Stimulated activated effector memory CD8-positive, alpha-beta T cell treated with anti-CD3 and anti-CD28 coated beads, Interleukin-12 subunit alpha, Interleukin-12 subunit beta, amount 100 ng/mL, for 72 hours (primary cell): ENCODE measurements around the gene NAPB.
"Not testable (repeated sequence)": the region's sequence is repeated elsewhere in the genome, so short reads cannot be mapped to it uniquely, and the experiment has no call there.

Experiments used
- ATAC-seq: fragments of 150-1000 bp; cut with Tn5 transposase; 2 replicates; pipeline ENCODE4 v1.10.0; 2021
- DNase-seq, 2 donors: peaks; one replicate each; pipeline ENCODE4 v3.0.0; 2021 to 2022; ENCODE audit warnings: low spot score in 2 of 2
- H3K27ac Mint-ChIP-seq: one replicate; pipeline ENCODE4 v1.8.0; 2022; ENCODE audit warnings: mild to moderate bottlenecking, mixed read lengths
- H3K36me3 Mint-ChIP-seq: one replicate; pipeline ENCODE4 v1.8.0; 2022; ENCODE audit warnings: mild to moderate bottlenecking, mixed read lengths
- H3K4me1 Mint-ChIP-seq: one replicate; pipeline ENCODE4 v1.8.0; 2022; ENCODE audit warnings: mixed read lengths
- H3K4me3 Mint-ChIP-seq: one replicate; pipeline ENCODE4 v1.8.0; 2022; ENCODE audit warnings: mild to moderate bottlenecking, mixed read lengths
- H3K9me3 Mint-ChIP-seq: one replicate; pipeline ENCODE4 v1.8.0; 2022; ENCODE audit warnings: mixed read lengths

Gene NAPB

GRCh38 chr20:23357767-23358562 lies 63.3 kb downstream of the NAPB start:
- Mint-ChIP-seq H3K9me3 (no peaks in the 10 kb centered on the region), H3K27ac (peak overlapping the region; percentile 94), H3K36me3 (peaks cover 54% of the 10 kb centered on the region), H3K4me1 (peaks cover 23% of the 10 kb centered on the region), H3K4me3 (peak overlapping the region; percentile 88)
- ATAC-seq (peak; percentile 85), DNase-seq (peak; percentile 98 to 100)

DNA sequence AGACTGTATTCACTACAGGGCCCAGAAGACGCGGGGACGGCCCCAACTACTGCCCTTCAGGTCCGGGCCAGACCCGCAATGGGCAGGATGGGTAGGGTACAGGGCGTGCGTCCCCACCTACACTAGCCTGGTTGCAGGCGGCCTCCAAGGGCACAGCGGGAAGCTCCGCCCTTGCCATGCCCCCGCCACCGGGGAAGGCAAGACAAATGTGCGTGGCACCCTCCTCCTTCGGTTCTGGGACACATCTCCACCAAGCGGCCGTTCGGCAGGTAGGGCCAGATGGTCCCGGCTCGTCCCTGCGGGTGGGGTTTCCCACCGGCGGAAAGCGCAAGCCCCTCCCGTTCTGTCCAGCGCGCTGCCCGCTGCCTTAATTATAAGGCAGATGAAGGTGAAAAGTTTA lies 65.1 kb downstream of the NAPB start:
- Mint-ChIP-seq H3K27ac (no peak overlapping the region), H3K4me3 (no peak overlapping the region), H3K9me3 (no peaks in the 10 kb centered on the region), H3K36me3 (peaks cover 46% of the 10 kb centered on the region), H3K4me1 (peaks cover 29% of the 10 kb centered on the region)
- no peak for ATAC-seq
- DNase-seq, result no peak

DNA sequence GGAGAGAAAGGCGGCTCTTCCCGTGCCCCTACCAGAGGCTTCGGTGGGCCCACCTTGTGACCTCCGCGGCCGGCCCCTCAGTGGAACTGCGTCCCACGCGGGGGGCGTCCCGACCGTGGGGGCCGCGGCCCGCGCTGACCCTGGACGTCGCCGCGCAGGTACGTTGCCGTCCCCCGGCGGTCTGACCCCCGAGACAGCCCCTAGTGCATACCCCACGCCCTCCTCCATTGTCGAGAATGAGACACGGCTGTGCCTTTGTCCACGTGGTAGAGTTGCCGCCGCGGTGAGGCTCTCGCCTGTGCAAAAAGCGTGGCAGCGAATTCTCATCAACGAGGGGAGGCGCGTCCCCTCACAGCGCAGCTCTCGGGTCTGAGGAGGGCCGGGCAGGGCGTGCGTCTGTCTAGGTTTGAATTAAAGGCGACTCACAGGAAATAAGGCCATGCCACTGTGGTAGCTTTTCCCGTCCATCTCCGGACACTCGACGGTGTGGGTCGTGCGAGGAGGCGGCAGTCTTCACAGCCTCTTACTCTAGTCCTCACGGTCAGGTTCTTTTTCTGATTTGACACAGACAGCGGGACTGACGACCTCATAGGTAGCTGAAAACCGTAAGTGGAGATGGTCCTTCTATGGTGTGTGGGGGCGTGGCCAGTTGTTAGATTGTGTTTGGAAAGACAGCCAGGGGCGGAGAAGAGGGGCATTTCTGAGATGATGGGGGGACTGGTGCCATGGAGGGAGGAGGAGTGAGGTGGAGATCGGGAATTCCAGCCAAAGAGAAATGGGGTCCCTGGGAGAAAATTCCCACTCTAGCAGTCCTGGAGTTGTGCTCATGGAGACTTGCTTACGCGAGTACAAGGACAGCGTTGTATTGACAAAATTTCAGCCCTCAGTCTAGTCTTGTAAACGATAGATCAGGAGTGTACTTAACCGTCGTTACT lies 70.1 kb downstream of the NAPB start:
- DNase-seq, result peak; percentile 28 to 82
- H3K27ac Mint-ChIP-seq, result peak overlapping the region; percentile 100

GRCh38 chr20:23350196-23350903 lies 70.9 kb downstream of the NAPB start, which contains the start of gene NXT1:
NXT1 (plus strand) TSS chr20:23350791; CDS start chr20:23354042, 3,251 bp downstream.
- peak; percentile 98 to 99 for DNase-seq
- Mint-ChIP-seq H3K4me1 (peaks cover 40% of the 10 kb centered on the region), H3K36me3 (peaks cover 34% of the 10 kb centered on the region), H3K4me3 (peak within 1 kb of the TSS; percentile 94), H3K27ac (peak within 1 kb of the TSS; percentile 100), H3K9me3 (no peaks in the 10 kb centered on the region)
- peak; percentile 90 for ATAC-seq

More for the DNA sequence above, 70.1 kb downstream of the NAPB start:
- peak overlapping the region; percentile 94 for H3K4me3 Mint-ChIP-seq
- no peaks in the 10 kb centered on the region for H3K9me3 Mint-ChIP-seq
- ATAC-seq, result peak; percentile 57
- peaks cover 40% of the 10 kb centered on the region for H3K4me1 Mint-ChIP-seq
- peaks cover 42% of the 10 kb centered on the region for H3K36me3 Mint-ChIP-seq

DNA sequence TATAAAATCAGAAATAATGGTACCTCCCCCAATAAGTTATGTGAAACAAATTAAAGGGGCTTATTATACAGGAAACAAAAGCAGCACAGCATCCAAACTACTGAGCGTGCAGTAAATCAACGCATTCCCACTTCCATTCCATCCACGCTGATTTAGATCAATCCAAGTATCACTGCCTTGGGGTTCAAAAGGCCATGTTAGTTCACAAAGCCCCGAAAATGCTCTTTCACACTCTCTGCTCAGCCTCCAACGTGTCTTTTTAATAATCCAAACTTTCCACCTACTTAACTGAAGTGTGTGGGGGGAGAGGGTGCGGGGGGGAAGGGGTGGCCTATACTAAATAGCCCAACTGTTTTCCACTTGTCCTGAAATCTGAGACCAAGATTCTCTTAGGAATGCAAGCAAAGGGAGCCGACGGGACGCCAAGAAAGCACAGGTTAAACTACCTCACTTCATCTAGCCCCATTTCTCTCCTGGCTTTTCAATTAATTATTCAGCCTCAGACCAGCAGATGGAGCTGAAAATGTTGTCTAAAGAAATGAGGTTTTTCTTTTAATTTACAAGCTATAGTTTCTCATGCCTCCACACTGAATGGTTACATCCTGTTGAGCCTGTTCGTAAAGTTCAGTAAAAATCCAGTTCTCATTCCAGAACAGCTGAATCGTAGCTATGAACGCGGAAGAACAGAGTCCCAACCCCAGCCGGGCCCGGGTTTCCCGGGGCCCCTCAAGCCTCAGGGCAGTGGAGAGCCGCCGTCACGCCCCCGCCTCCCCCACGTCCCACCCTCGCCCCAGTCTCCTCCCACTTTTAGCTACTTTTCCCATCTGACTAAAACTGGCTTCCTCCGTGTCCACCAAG lies 71.7 kb downstream of the NAPB start:
- H3K9me3 Mint-ChIP-seq, result no peaks in the 10 kb centered on the region
- peaks cover 40% of the 10 kb centered on the region for H3K4me1 Mint-ChIP-seq
- H3K36me3 Mint-ChIP-seq, result peaks cover 26% of the 10 kb centered on the region
- ATAC-seq, result peak; percentile 53
- DNase-seq, result no peak
- H3K27ac Mint-ChIP-seq, result peak overlapping the region; percentile 100
- peak overlapping the region; percentile 94 for H3K4me3 Mint-ChIP-seq

DNA sequence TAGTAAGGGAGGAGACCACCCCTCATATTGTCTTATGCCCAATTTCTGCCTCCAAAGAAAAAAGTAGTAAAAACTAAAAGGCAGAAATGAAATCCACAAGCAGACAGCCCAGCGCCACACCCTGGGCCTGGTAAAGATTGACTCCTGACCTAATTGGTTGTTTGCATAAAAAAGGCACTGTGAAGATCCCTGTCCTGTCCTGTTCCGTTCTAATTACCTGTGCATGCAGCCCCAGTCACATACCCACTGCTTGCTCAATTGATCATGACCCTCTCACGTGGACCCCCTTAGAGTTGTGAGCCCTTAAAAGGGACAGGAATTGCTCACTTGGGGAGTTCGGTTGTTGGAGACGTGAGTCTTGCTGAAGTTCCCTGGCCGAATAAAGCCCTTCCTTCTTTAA lies 72.8 kb downstream of the NAPB start:
- Mint-ChIP-seq H3K4me3 (peak overlapping the region; percentile 94), H3K4me1 (peaks cover 40% of the 10 kb centered on the region)
- not testable (repeated sequence) for ATAC-seq

GRCh38 chr20:23347791-23348190 lies 73.5 kb downstream of the NAPB start:
- ATAC-seq (no peak), DNase-seq (no peak)
- H3K27ac Mint-ChIP-seq, result peak overlapping the region; percentile 100
- H3K4me3 Mint-ChIP-seq, result no peak overlapping the region
- peaks cover 36% of the 10 kb centered on the region for H3K4me1 Mint-ChIP-seq
- H3K9me3 Mint-ChIP-seq, result no peaks in the 10 kb centered on the region
- peaks cover 16% of the 10 kb centered on the region for H3K36me3 Mint-ChIP-seq

More for the DNA sequence above, 72.8 kb downstream of the NAPB start:
- H3K9me3 Mint-ChIP-seq, DNase-seq: not testable (repeated sequence)
- peaks cover 16% of the 10 kb centered on the region for H3K36me3 Mint-ChIP-seq
- H3K27ac Mint-ChIP-seq, result peak overlapping the region; percentile 100

DNA sequence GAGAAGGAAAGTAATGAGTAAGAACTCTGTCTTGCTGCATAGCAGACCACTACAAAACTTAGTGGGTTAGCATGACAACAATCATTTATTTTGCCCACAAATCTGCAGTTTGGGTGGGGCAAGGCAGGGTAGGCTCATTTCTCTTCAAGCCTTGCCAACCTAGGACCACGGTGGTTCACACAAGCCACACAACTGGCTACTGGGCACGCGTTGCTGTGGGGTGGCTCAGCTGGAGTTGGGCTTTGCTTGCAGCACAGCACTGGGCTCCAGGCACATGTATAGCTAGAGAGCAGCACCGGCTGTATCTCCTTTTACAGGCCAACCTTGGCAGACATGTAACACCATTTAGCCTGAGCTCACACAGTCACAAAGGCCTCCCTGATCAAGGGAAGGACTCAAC lies 75.3 kb downstream of the NAPB start:
- no peak for ATAC-seq
- Mint-ChIP-seq H3K36me3 (peaks cover 10% of the 10 kb centered on the region), H3K9me3 (no peaks in the 10 kb centered on the region), H3K27ac (no peak overlapping the region), H3K4me1 (peaks cover 27% of the 10 kb centered on the region), H3K4me3 (no peak overlapping the region)
- DNase-seq, result no peak

- H3K4me1 Mint-ChIP-seq, result peaks cover 16% of the 10 kb centered on the region
- no peaks in the 10 kb centered on the region for H3K36me3 Mint-ChIP-seq
- no peak overlapping the region for H3K4me3 Mint-ChIP-seq
- DNase-seq (no peak), ATAC-seq (no peak)
- no peaks in the 10 kb centered on the region for H3K9me3 Mint-ChIP-seq
- no peak overlapping the region for H3K27ac Mint-ChIP-seq
Measured at GRCh38 chr20:23344336-23344735, 77.0 kb downstream of the NAPB start.

DNA sequence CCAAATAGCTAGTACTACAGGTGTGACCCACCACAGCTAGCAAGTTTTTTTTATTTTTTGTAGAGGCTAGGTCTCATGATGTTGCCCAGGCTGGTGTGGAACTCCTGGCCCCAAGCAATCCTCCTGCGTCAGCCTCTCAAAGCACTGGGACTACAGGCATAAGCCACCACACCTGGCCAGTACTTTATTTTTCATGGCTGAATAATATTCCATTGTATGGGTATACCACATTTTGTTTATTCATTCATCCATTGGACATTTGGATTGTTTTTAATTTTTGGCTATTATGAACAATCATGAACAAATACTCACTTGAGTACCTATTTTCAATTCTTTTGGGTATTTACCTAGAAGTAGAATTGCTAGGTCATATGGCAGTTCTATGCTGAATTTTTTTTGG lies 77.7 kb downstream of the NAPB start:
- Mint-ChIP-seq H3K27ac (no peak overlapping the region), H3K4me3 (no peak overlapping the region), H3K4me1 (peaks cover 9% of the 10 kb centered on the region), H3K9me3 (no peaks in the 10 kb centered on the region), H3K36me3 (no peaks in the 10 kb centered on the region)
- DNase-seq, result no peak
- no peak for ATAC-seq

DNA sequence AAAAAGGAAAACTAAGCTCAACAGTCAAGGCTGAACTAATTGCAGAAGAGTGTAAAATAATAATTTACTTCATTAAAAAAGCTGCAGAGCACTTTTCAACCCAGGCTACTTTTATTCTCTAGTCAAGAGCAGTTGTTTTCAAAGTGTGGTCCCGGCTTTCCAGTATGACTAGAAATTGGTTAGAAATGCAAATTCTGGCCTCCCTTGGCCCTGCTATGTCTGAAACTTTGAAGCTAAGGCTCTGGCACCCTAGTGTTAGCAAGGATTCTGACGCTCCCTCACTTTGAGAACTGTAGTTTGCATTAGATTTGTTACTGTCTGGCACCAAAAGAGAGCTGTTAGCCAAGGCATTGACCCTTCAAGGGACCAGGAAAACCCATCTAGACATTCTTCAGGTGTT lies 80.2 kb downstream of the NAPB start:
- Mint-ChIP-seq H3K36me3 (no peaks in the 10 kb centered on the region), H3K27ac (no peak overlapping the region), H3K4me1 (no peaks in the 10 kb centered on the region), H3K9me3 (no peaks in the 10 kb centered on the region), H3K4me3 (no peak overlapping the region)
- no peak for ATAC-seq
- DNase-seq, result no peak

- peak; percentile 44 for ATAC-seq
- Mint-ChIP-seq H3K27ac (no peak overlapping the region), H3K36me3 (no peaks in the 10 kb centered on the region), H3K4me3 (no peak overlapping the region), H3K9me3 (no peaks in the 10 kb centered on the region), H3K4me1 (no peaks in the 10 kb centered on the region)
- no peak for DNase-seq
Measured at GRCh38 chr20:23340524-23340923, 80.8 kb downstream of the NAPB start.

- no peak overlapping the region for H3K27ac Mint-ChIP-seq
- H3K4me1 Mint-ChIP-seq, result no peaks in the 10 kb centered on the region
- DNase-seq (no peak), ATAC-seq (no peak)
- no peaks in the 10 kb centered on the region for H3K36me3 Mint-ChIP-seq
- no peak overlapping the region for H3K4me3 Mint-ChIP-seq
- H3K9me3 Mint-ChIP-seq, result no peaks in the 10 kb centered on the region
Measured at GRCh38 chr20:23339986-23340385, 81.3 kb downstream of the NAPB start.

DNA sequence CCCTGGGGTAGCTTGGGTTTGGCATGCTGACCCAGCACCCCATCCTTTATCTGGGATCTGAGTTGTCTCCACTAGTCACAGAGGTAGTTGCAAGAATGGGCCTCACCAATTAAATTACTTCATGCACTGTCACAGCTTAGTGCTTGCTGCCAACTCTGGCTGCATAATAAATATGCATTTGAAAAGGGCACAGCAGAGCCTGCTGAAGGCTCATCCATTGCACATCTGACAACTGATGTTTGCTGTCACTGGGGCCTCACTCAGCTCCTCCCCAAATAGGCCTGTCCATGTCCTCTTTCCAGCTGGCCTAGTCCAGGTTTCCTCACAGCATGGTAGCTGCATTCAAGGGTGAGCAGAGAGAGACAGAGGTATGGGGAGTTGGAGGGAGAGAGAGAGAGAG lies 84.0 kb downstream of the NAPB start:
- ATAC-seq (no peak), DNase-seq (no peak)
- Mint-ChIP-seq H3K9me3 (no peaks in the 10 kb centered on the region), H3K36me3 (peaks cover 8% of the 10 kb centered on the region), H3K4me1 (peaks cover 8% of the 10 kb centered on the region), H3K4me3 (no peak overlapping the region), H3K27ac (no peak overlapping the region)
